ENCODE measurements around the gene SHROOM1. TPM values are rescaled to one million over a fixed set of nuclear protein-coding genes. Genes with fewer than 3 reads are reported as not detected.

The SHROOM1 gene
- total and polyA plus RNA-seq, 3 experiments from 2014 or later, result 1.6 to 2.0 TPM; not detected in 1

DNA sequence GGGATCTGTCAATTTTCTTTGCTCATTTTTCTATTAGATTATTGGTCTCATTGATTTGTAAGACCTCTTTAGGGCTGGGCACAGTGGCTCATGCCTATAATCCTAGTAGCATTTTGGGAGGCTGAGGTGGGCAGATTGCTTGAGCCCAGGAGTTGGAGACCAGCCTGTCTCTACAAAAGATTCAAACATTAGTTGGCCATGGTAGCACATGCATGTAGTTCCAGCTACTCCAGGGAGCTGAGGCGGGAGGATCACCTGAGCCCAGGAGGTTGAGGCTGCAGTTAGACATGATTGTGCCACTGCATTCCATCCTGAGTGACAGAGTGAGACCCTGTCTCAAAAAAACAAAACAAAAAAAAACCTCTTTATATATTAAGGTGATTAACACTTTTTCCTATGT, 6.4 kb upstream of the SHROOM1 start:
- no peaks in the 10 kb centered on the region for H3K9me3 Mint-ChIP-seq
- no peaks in the 10 kb centered on the region for H3K27me3 Mint-ChIP-seq
- no peaks in the 10 kb centered on the region for H3K4me1 Mint-ChIP-seq
- no peaks in the 10 kb centered on the region for H3K9me3 ChIP-seq (ENCODE audit: low read length)
- H3K27ac ChIP-seq (ENCODE audit: low read depth, low read length), result no peak overlapping the region
- H3K4me1 ChIP-seq (ENCODE audit: insufficient read depth, low read length), result no peaks in the 10 kb centered on the region
- no peak for DNase-seq
- H3K4me3 Mint-ChIP-seq, result no peak overlapping the region
- H3K36me3 Mint-ChIP-seq, result no peaks in the 10 kb centered on the region
- CTCF ChIA-PET, result interaction anchor here (1.5 kb wide), 1 partner anchor 9 kb away, joined by 4 read pairs; no protein-coding TSS in a partner anchor
- H3K36me3 ChIP-seq (ENCODE audit: insufficient read depth, low read length), result no peaks in the 10 kb centered on the region
- no peak overlapping the region for H3K4me3 ChIP-seq (ENCODE audit: low read length)
- H3K27ac Mint-ChIP-seq, result no peak overlapping the region
- no peaks in the 10 kb centered on the region for H3K27me3 ChIP-seq (ENCODE audit: insufficient read depth, low read length, poor library complexity, severe bottlenecking)
- POLR2A ChIA-PET, result no interaction called here

GRCh38 chr5:132834057-132834456, 3.6 kb upstream of the SHROOM1 start:
- POLR2A ChIA-PET, result no interaction called here

DNA sequence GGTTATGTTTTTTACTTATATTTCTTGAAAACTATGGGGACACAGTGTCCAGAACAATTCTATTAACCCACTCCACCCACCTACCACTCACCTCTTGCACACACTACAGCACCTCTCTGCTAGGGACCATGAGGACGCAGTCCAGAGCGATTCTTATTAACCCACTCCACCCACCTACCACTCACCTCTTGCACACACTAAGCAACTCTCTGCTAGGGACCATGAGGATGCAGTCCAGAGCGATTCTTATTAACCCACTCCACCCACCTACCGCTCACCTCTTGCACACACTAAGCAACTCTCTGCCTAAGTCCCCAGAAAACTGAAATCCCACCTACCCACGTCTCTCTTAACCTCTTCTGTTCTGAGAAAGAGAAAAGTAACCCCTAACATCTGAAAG, 2.2 kb upstream of the SHROOM1 start:
- Mint-ChIP-seq H3K27ac (peak overlapping the region in 2 of 8 donors; percentile 51 to 54), H3K9me3 (peaks cover 0 to 2% (median 0%) of the 10 kb centered on the region in 5 donors), H3K27me3 (peaks cover 15 to 23% of the 10 kb centered on the region in 2 donors), H3K36me3 (peaks cover 0 to 1% (median 0%) of the 10 kb centered on the region in 3 donors), H3K4me1 (peaks cover 4 to 17% (median 6%) of the 10 kb centered on the region in 3 donors), H3K4me3 (peak overlapping the region; percentile 6 to 73 (median 53))
- H3K27me3 ChIP-seq (ENCODE audit: insufficient read depth, low read length, poor library complexity, severe bottlenecking), result peaks cover 5% of the 10 kb centered on the region
- H3K9me3 ChIP-seq (ENCODE audit: low read length), result no peaks in the 10 kb centered on the region
- H3K27ac ChIP-seq (ENCODE audit: low read depth, low read length), result no peak overlapping the region
- ChIA-PET POLR2A (no interaction called here), CTCF (interaction anchor here (0.8 to 1.4 kb wide), 2 partner anchors 25 to 33 kb away, joined by 3 read pairs; partner anchors contain the start of genes GDF9 and UQCRQ)
- no peaks in the 10 kb centered on the region for H3K36me3 ChIP-seq (ENCODE audit: insufficient read depth, low read length)
- H3K4me3 ChIP-seq (ENCODE audit: low read length), result no peak overlapping the region
- H3K4me1 ChIP-seq (ENCODE audit: insufficient read depth, low read length), result no peaks in the 10 kb centered on the region
- no peak for DNase-seq

More at GRCh38 chr5:132834057-132834456, 3.6 kb upstream of the SHROOM1 start:
- Histone ChIP-seq H3K27me3 (ENCODE audit: insufficient read depth, low read length, poor library complexity, severe bottlenecking) (peaks cover 5% of the 10 kb centered on the region), H3K36me3 (ENCODE audit: insufficient read depth, low read length) (no peaks in the 10 kb centered on the region), H3K4me3 (ENCODE audit: low read length) (no peak overlapping the region), H3K9me3 (ENCODE audit: low read length) (no peaks in the 10 kb centered on the region), H3K27ac (ENCODE audit: low read depth, low read length) (no peak overlapping the region), H3K4me1 (ENCODE audit: insufficient read depth, low read length) (no peaks in the 10 kb centered on the region)
- peaks cover 0 to 2% (median 0%) of the 10 kb centered on the region in 5 donors for H3K9me3 Mint-ChIP-seq
- H3K36me3 Mint-ChIP-seq, result peaks cover 0 to 1% (median 0%) of the 10 kb centered on the region in 3 donors
- no peak for DNase-seq
- CTCF ChIA-PET, result interaction anchor here (1.3 to 1.4 kb wide), 2 partner anchors 32 to 307 kb away, joined by 3 read pairs; partner anchors contain the start of genes GDF9 and UQCRQ
- H3K4me1 Mint-ChIP-seq, result peaks cover 4 to 16% (median 6%) of the 10 kb centered on the region in 3 donors
- H3K27me3 Mint-ChIP-seq, result peaks cover 7 to 14% of the 10 kb centered on the region in 2 donors
- H3K27ac Mint-ChIP-seq, result no peak overlapping the region
- H3K4me3 Mint-ChIP-seq, result peak overlapping the region in 1 of 7 donors; percentile 4

GRCh38 chr5:132831095-132831860, 831 bp upstream of the SHROOM1 start:
- Mint-ChIP-seq H3K9me3 (peaks cover 0 to 2% (median 0%) of the 10 kb centered on the region in 5 donors), H3K36me3 (peaks cover 0 to 1% (median 0%) of the 10 kb centered on the region in 3 donors), H3K27me3 (peaks cover 28 to 35% of the 10 kb centered on the region in 2 donors), H3K4me3 (peak overlapping the region; percentile 74 to 92 (median 85)), H3K27ac (peak overlapping the region in 2 of 8 donors; percentile 33 to 90), H3K4me1 (peaks cover 4 to 19% (median 6%) of the 10 kb centered on the region in 3 donors)
- ChIA-PET POLR2A (no interaction called here), CTCF (interaction anchor here (1.8 to 6.3 kb wide), 3 partner anchors 12 to 52 kb away, joined by 6 to 47 read pairs (median 11); no protein-coding TSS in a partner anchor)
- peaks cover 11% of the 10 kb centered on the region for H3K27me3 ChIP-seq (ENCODE audit: insufficient read depth, low read length, poor library complexity, severe bottlenecking)
- H3K4me1 ChIP-seq (ENCODE audit: insufficient read depth, low read length), result peaks cover under 1% of the 10 kb centered on the region
- peak overlapping the region; percentile 31 for H3K27ac ChIP-seq (ENCODE audit: low read depth, low read length)
- H3K9me3 ChIP-seq (ENCODE audit: low read length), result no peaks in the 10 kb centered on the region
- no peaks in the 10 kb centered on the region for H3K36me3 ChIP-seq (ENCODE audit: insufficient read depth, low read length)
- DNase-seq, result no peak
- H3K4me3 ChIP-seq (ENCODE audit: low read length), result no peak overlapping the region

GRCh38 chr5:132829742-132830435, 558 bp downstream of the SHROOM1 start:
- POLR2A ChIA-PET, result interaction anchor here (0.6 to 0.8 kb wide), 2 partner anchors 53 to 176 kb away, joined by 3 to 4 read pairs; no protein-coding TSS in a partner anchor
- Mint-ChIP-seq H3K4me1 (peaks cover 4 to 24% (median 6%) of the 10 kb centered on the region in 3 donors), H3K9me3 (peaks cover 0 to 2% (median 0%) of the 10 kb centered on the region in 5 donors), H3K27me3 (peaks cover 34 to 41% of the 10 kb centered on the region in 2 donors), H3K4me3 (peak overlapping the region; percentile 87 to 96 (median 88)), H3K27ac (peak overlapping the region in 3 of 8 donors; percentile 8 to 68 (median 66)), H3K36me3 (peaks cover 0 to 1% (median 0%) of the 10 kb centered on the region in 3 donors)
- CTCF ChIA-PET, result interaction anchor here (0.7 to 6.3 kb wide), 18 partner anchors 8 to 516 kb away, joined by 3 to 47 read pairs (median 6); partner anchors contain the start of genes LEAP2 and SOWAHA
- no peaks in the 10 kb centered on the region for H3K36me3 ChIP-seq (ENCODE audit: insufficient read depth, low read length)
- H3K4me3 ChIP-seq (ENCODE audit: low read length), result peak overlapping the region; percentile 58
- no peaks in the 10 kb centered on the region for H3K9me3 ChIP-seq (ENCODE audit: low read length)
- DNase-seq, result peak; percentile 54 to 77 (median 66)
- peaks cover 5% of the 10 kb centered on the region for H3K4me1 ChIP-seq (ENCODE audit: insufficient read depth, low read length)
- H3K27ac ChIP-seq (ENCODE audit: low read depth, low read length), result peak overlapping the region; percentile 51
- peaks cover 21% of the 10 kb centered on the region for H3K27me3 ChIP-seq (ENCODE audit: insufficient read depth, low read length, poor library complexity, severe bottlenecking)

DNA sequence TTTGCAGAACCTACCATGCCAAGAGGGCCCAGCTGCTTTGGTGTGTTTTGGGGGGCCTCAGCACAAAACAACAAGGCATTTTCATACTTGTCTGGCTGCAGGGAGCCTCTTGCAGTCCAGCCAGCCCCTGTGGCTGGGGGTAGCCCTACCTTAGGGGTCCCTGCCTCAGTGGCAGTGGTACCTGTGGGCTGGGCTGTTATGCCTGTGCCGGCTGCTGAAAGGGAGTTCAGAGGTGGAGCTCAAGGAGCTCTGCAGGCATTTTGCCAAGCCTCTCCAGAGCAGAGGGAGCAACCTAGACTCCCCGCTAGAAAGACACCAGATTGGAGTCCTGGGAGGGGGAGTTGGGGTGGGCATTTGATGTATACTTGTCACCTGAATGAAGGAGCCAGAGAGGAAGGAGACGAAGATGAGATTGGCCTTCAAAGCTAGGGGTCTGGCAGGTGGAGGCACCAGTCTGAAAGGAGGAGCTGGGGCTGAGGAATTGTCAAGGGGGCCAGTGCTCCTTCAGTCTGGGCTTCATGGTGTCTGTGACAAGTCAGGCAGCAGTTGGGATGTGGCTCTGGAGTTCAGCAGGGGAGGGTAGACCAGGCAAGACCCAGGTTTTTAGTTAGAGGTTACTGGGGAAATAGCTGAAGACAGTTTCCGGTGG, 1.5 kb downstream of the SHROOM1 start:
- H3K36me3 ChIP-seq (ENCODE audit: insufficient read depth, low read length), result no peaks in the 10 kb centered on the region
- no peak overlapping the region for H3K27ac ChIP-seq (ENCODE audit: low read depth, low read length)
- DNase-seq, result no peak
- peaks cover 30% of the 10 kb centered on the region for H3K27me3 ChIP-seq (ENCODE audit: insufficient read depth, low read length, poor library complexity, severe bottlenecking)
- Mint-ChIP-seq H3K4me1 (peaks cover 4 to 24% (median 6%) of the 10 kb centered on the region in 3 donors), H3K36me3 (peaks cover 0 to 1% (median 0%) of the 10 kb centered on the region in 3 donors), H3K9me3 (peaks cover 0 to 2% (median 0%) of the 10 kb centered on the region in 5 donors), H3K4me3 (peak overlapping the region; percentile 69 to 88 (median 83)), H3K27ac (peak overlapping the region in 4 of 8 donors; percentile 8 to 86 (median 41)), H3K27me3 (peaks cover 41 to 49% of the 10 kb centered on the region in 2 donors)
- peaks cover 5% of the 10 kb centered on the region for H3K4me1 ChIP-seq (ENCODE audit: insufficient read depth, low read length)
- no peak overlapping the region for H3K4me3 ChIP-seq (ENCODE audit: low read length)
- H3K9me3 ChIP-seq (ENCODE audit: low read length), result no peaks in the 10 kb centered on the region
- ChIA-PET POLR2A (interaction anchor here (0.5 to 0.6 kb wide), 2 partner anchors 9 to 62 kb away, joined by 3 to 4 read pairs; no protein-coding TSS in a partner anchor), CTCF (interaction anchor here (1.0 to 6.3 kb wide), 15 partner anchors 9 to 516 kb away, joined by 3 to 47 read pairs (median 7); partner anchors contain the start of genes LEAP2 and SOWAHA)
